Activated CD4-positive, alpha-beta T cell treated with anti-CD3 and anti-CD28 coated beads, Interleukin-2, amount 50 U/mL, for 4 hours (primary cell): ENCODE results near the gene DDX46.
"Not testable (repeated sequence)": the region's sequence is repeated elsewhere in the genome, so short reads cannot be mapped to it uniquely, and the experiment has no call there.

Experiments used
- DNase-seq, 2 experiments: peaks; one replicate each; pipeline ENCODE4 v3.0.0-alpha.2; 2020

DDX46 gene

DNA sequence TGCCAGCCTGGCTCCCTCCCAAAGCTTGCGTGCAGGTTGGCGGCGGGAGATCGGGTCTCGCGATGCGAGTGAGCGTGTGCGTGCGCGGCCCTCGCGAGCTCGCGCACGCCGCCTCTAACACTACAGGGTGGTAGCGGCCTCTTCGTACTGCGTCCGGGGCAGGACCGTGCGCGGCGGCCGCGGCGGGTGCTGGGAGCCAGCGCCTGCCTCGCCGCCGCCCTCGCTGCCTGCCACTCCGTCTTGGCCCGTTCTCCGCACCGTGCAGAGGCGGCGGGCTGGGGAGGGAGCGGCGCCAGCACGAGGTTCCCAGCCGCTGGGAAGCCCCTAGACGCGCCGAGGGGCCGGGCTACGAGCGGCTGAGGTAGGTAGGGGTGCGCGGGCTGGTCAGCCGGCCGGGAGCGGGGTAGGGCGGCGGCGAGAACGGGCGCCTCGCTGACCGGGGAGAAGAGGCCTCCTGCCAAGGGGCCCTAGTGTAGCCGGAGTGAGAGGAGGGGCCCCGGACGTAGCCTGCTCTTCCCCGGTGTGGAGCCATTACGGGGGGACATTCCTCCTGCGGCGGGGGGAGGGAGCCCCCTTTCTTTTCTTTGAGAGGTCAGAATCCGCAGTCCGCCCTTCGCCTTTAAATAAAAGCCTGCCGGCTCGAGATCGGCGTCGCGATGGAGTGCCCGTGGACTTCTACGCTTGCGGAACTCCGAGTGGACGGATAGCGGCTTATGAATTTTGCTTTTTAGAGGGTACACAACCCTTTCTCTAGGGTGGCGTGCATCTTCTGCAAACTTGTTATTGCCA is 87.5 kb downstream of the DDX46 start, which contains the start of gene C5orf24:
Gene C5orf24, plus strand, starts transcription at position 117 of the 789 bp plus-strand sequence. CDS start 8,933 bp downstream, outside the sequence.
- DNase-seq, result peak; percentile 86 to 87

DNA sequence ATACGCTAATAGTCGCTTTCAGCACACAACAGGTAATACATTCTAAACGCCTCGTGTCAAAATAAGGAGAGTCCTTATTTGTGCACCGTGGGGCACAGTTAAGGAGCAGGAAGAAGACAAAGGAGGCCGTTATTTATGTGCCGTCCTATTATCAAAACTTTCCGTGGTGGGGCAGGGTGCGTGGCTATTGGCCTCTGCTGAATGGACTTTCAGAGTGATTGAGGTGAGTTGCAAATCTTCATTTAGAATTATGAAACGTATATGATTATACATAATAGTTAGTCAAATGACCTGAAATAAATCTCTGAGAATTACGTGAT is 88.0 kb downstream of the DDX46 start:
- DNase-seq, result peak in 1 of 2 experiments; percentile 1

DNA sequence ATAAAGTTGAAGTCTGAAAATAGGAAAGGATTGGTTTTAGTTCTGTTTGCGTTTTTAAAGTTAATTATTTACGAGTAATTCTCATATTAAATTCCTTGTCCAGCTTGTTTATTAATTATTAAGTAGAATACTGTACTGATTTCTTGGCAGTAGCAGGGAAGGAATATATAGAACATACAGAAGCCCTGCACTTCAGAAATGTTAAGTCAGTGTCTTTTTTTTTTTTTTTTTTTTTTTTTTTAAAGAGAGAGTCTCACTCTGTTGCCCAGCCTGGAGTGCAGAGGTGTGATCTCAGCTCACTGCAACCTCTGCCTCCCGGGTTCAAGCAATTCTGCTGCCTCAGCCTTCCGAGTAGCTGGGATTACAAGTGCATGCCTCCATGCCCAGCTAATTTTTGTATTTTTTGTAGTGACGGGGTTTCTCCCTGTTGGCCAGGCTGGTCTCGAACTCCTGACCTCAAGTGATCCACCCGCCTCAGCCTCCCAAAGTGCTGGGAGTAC is 90.9 kb downstream of the DDX46 start:
- not testable (repeated sequence) for DNase-seq

DNA sequence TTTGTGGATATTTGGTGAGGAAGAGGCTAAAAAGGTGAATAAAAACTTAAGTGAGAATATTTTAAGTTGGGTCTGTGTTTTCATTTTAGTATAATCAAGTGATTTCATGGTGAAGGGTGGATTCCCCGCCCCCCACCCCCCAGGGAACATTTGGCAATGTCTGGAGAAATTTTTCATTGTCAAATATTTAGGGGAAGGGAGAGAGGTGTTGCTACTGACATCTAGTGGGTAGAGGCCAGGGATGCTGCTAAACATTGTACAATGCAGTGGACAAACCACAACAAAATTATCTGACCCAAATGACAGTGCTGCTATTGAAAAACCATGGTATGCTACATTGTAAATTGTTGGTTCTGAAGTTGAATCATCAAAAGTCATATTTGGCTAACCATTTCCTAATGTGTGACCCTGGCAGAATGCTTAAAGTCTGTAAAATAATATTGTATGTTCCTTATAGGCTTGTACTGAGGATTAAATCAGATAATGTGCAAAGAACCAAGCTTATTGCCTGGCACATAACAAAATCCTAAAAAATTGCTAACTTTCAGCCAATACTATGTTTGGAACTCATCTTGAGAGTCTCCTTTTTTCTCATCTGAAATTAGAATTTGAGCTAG is 92.8 kb downstream of the DDX46 start:
- no peak for DNase-seq

DNA sequence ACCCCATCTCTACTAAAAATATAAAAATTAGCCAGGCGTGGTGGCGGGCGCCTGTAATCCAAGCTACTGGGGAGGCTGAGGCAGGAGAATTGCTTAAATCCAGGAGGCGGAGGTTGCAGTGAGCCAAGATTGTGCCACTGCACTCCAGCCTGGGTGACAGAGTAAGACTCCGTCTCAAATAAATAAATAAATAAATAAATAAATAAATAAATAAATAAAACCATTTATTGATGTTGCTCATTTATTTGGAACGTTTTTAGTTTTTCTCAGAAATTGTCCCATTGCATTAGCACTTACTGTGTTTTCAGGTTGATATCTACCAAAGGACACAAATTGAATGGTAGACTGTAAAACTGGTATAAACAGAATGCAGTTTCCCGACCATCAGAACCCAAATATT is 97.9 kb downstream of the DDX46 start:
- not testable (repeated sequence) for DNase-seq

DNA sequence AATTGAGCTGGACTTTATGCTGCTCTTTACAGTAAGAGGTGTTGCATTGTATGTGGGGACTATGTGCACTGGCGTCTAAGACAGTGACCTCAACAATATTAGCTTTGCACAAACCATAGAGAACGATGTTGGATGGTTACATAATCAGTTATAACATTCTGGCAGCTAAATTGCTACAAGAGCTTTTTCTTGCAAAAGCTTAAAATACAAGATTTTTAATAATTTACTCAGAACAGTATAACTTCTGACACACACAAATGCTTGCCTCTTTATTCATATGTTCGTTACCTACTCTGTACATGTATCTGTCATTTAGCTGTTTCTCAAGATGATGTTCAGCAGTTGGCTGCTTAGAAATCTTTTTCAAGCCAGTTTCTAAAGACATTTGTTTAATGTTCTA is 98.8 kb downstream of the DDX46 start:
- DNase-seq, result no peak

DNA sequence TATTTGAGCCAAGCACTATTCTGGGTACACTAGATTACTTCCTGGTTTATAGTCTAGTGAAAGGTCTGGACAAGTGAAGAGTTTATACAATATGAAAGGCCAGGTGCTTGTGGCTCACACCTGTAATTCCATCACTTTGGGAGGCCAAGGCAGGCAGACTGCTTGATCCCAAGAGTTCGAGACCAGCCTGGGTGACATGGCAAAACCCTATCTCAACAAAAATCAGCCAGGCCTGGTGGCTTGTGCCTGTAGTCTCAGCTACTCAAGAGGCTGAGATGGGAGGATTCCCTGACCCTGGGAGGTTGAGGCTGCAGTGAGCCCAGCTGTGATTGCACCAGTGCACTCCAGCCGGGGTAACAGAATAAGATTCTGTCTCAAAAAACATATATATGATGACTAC is 106.1 kb downstream of the DDX46 start:
- no peak for DNase-seq

DNA sequence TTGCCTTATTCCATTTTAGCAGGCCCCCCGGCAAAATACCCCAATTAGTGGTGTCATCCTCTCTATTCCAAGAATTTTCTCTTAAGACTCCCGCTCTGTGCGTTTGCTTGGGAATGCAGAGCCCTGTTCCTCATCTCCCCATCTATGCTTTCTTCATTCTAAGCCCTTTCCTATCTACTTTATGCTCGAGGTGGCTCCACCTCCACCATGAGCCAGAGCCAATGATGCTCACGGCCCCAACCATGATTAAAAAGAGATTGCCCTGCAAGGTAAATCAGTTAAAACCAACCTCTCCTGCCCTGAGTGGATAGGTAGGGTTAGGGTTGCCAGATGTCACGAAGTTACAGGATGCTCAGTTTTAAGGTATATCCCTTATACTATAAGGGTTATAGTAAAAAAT is 114.9 kb downstream of the DDX46 start:
- peak; percentile 5 for DNase-seq

DNA sequence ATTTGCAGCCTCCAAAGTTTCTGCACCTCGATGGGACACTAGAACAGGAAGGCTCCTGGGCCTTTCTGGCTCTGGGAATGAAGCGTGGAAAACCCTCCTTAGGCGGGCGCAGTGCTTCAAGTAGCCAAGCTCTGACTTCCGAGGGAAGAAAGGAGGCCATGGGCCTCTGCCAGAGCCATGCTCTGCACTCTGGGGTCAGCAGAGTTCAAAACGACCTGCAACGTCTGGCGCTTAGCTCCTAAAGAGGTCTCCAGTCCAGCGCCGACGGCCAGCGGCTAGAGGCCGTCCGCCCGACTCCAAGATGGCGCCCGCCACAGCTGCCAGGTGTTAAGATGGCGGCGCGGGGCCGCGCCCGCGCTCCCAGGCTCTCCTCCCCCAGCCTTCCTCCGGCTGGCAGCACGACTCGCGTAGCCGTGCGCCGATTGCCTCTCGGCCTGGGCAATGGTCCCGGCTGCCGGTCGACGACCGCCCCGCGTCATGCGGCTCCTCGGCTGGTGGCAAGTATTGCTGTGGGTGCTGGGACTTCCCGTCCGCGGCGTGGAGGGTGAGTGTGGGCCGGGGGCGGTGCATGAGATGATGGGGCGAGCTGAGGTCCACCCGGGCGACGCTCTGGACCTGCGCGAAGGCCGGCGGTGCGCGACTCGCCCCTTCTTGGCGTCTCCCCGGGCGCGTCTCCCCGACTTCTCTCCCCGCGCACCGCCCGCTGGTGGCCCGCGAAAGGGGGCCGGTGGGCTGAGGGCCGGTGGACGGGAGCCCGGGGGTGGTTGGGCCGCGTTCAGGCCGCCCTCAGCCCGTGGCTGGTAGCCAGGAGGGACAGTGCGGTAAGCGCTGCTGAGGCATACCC is 115.6 kb downstream of the DDX46 start, which contains the start of gene TXNDC15:
Gene TXNDC15, plus strand, starts transcription at position 385 of the 844 bp plus-strand sequence. Its CDS starts 57 bp downstream, at position 442.
- DNase-seq, result peak; percentile 63 to 71

DNA sequence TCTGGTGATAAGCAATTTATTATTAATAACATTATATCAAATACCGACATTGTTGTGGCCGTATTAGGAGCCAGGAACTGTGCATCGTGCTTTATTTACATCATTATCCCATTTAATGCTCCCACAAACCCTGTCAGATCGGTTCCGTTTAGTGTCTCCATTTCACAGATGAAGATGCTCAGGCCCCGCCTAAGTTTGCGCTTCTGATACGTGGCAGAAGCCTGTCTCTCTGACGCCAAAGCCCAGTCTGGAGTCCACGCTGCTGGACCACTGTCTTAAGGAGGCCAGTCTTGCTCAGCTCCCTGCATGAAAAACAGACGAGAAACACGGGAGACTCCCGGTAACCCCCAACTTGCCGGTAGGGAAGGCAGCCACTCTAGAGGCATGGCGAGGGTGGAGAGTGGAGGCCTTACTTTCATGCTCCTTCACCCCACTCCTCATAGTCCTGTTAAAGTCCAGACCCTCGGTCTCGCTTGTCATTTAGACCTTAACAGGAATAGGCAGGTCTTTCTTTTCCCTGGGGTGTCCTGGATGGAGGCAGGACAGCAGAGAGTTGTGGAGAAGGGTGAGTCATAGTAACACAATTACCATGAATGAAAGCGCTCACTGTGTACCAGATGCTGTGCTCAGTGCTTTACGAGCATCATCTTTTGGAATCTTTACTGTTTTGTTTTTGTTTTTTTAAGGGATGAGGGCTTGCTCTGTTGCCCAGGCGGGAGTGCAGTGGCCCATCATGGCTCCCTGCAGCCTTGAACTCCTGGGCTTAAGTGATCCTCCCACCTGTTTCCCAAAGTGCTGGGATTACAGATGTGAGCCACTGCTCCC is 116.5 kb downstream of the DDX46 start:
- peak; percentile 17 to 28 for DNase-seq

DNA sequence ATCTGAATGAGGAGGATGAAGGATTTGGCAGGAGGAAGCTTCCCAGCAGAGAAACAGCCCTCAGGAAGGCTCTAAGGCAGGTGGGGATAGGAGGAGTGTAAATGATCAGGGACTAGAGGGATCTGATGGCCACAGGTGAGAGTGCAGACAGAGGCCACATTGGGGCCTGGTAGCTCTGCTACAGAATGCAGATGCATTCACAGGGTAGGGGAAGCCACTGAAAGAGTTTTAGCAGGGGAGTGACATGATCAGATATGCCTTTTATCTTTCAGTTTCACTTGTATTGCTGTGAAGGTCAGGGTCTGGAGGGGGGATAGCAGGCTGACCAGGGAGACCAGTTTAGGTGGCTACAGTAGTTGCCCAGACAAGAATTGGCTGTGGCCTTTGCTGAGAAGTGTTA is 118.6 kb downstream of the DDX46 start:
- DNase-seq, result no peak

DNA sequence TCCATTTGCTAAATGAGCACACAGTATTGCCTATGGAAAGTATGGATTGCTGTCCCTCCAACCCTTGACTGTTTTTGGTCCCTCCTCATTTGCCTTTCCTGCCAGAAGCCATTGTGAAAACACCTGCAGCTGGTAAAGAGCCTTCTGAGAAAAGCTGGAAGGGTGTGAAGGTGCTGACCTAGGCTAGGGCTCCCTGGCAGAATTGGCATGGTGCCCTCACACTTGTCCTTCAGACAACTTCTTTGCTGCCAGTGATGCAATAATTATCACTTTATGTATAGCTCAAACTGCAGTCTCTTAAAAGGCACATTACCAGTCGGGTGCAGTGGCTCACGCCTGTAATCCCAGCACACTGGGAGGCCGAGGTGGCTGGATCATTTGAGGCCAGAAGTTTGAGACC is 119.8 kb downstream of the DDX46 start:
- no peak for DNase-seq

DNA sequence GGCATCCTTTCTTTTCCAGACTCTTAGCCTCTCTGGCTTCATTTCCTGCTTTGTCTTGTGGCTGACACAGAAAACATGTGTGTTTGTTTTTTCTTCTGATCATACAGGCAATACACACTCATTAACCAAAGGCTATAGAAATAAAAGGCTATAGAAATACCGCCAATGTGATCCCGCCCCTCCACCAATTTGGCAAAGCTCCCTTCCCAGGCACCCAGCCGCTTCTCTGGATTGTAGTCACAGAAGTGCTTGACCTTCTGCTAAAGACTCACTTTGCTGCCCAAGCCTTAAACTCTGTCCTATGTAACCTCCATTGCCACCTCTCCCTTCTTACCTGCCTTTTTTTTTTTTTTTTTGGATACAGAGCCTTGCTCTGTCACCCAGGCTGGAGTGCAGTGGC is 120.9 kb downstream of the DDX46 start:
- no peak for DNase-seq
